ENCODE measurements around the gene NPR2. TPM values are rescaled to one million over a fixed set of nuclear protein-coding genes. Genes with fewer than 3 reads are reported as not detected.

Gene NPR2
- total RNA-seq, 1 experiment from 2014 or later: 18.8 TPM

GRCh38 chr9:35808433-35808832 is 17.0 kb downstream of the NPR2 start:
- TF ChIP-seq EZH2phosphoT487 (IDR thresholded peaks at IDR 0.05; ENCODE audit: borderline replicate concordance) (no peak), EZH2 (IDR thresholded peaks at IDR 0.05) (no peak), CTCF (IDR thresholded peaks at IDR 0.05 in 2 of 3, conservative IDR thresholded peaks at IDR 0.05 in 1 of 3; ENCODE audit: borderline replicate concordance in 1 of 3, insufficient read depth in 1 of 3, low read depth in 2 of 3, low read length in 2 of 3) (no peak), EGR1 (IDR thresholded peaks at IDR 0.05; ENCODE audit: low read depth) (no peak), SRF (IDR thresholded peaks at IDR 0.05; ENCODE audit: low read depth) (no peak)
- CTCF ChIA-PET: no interaction called here
- POLR2A ChIA-PET: interaction anchor here (1.1 kb wide), 1 partner anchor 10 kb away, joined by 4 read pairs; no protein-coding TSS in a partner anchor

GRCh38 chr9:35810122-35810521 is 18.7 kb downstream of the NPR2 start:
- no peaks in the 10 kb centered on the region for H3K9me3 ChIP-seq (ENCODE audit: control insufficient read depth in 1 of 2, insufficient read depth in 1 of 2, low read depth in 1 of 2, low read length in 2 of 2)
- H3K4me1 ChIP-seq (ENCODE audit: control insufficient read depth in 1 of 2, insufficient read depth in 2 of 2, low read length in 2 of 2): peaks cover 7 to 14% of the 10 kb centered on the region in 2 experiments; a peak in 3 of 4 replicates
- POLR2A ChIA-PET: no interaction called here
- H3K27ac ChIP-seq (ENCODE audit: low read depth, low read length): no peak overlapping the region
- H3K4me2 ChIP-seq (ENCODE audit: low read length): no peak overlapping the region
- no peak overlapping the region for H2AFZ ChIP-seq (ENCODE audit: low read depth, low read length, poor library complexity, severe bottlenecking)
- no peak overlapping the region for H3K4me3 ChIP-seq (replicated peaks in 1 of 2; ENCODE audit: low read depth in 1 of 2, low read length in 2 of 2)
- H3K79me2 ChIP-seq (ENCODE audit: insufficient read depth, low read length): no peaks in the 10 kb centered on the region
- no peaks in the 10 kb centered on the region for H3K27me3 ChIP-seq (ENCODE audit: insufficient read depth, low read length)
- no TSS peak for BruUV-seq (replicated peaks)
- no peaks in the 10 kb centered on the region for H4K20me1 ChIP-seq (ENCODE audit: insufficient read depth)
- intact Hi-C loops (cut with micrococcal nuclease): no loop called here
- ATAC-seq (no peak), DNase-seq (ENCODE audit: low read depth, low spot score) (no peak)
- CTCF ChIA-PET: no interaction called here
- no peaks in the 10 kb centered on the region for H3K9me2 ChIP-seq (ENCODE audit: insufficient read depth)
- H3K9ac ChIP-seq (ENCODE audit: low read length): no peak overlapping the region
- RAD21 ChIA-PET (ENCODE audit: low non-redundant PET in 1 of 2, low total read pairs in 2 of 2, uncharacterized antibody in 2 of 2, unreplicated experiment in 2 of 2): no interaction called here
- peaks cover 0 to 3% of the 10 kb centered on the region in 2 experiments; a peak in 2 of 4 replicates for H3K36me3 ChIP-seq (ENCODE audit: control insufficient read depth in 1 of 2, insufficient read depth in 2 of 2, low read length in 2 of 2)
- TF ChIP-seq ELF1 (IDR thresholded peaks at IDR 0.05; ENCODE audit: borderline replicate concordance, low read depth) (no peak), EZH2 (IDR thresholded peaks at IDR 0.05) (no peak), CBX3 (IDR thresholded peaks at IDR 0.05; ENCODE audit: low read depth) (no peak), CEBPB (IDR thresholded peaks at IDR 0.05; ENCODE audit: low read depth) (no peak), EGR1 (IDR thresholded peaks at IDR 0.05; ENCODE audit: low read depth) (no peak), ZBTB33 (IDR thresholded peaks at IDR 0.05; ENCODE audit: extremely low read depth, insufficient replicate concordance, low read length) (no peak), REST (IDR thresholded peaks at IDR 0.05; ENCODE audit: low read depth) (no peak)

More at GRCh38 chr9:35808433-35808832, 17.0 kb downstream of the NPR2 start:
- Histone ChIP-seq H3K4me2 (ENCODE audit: low read length) (no peak overlapping the region), H2AFZ (ENCODE audit: low read depth, low read length, poor library complexity, severe bottlenecking) (no peak overlapping the region), H3K9ac (ENCODE audit: low read length) (no peak overlapping the region), H3K9me3 (ENCODE audit: control insufficient read depth in 1 of 2, insufficient read depth in 1 of 2, low read depth in 1 of 2, low read length in 2 of 2) (no peaks in the 10 kb centered on the region), H3K4me3 (replicated peaks in 1 of 2; ENCODE audit: low read depth in 1 of 2, low read length in 2 of 2) (no peak overlapping the region), H3K79me2 (ENCODE audit: insufficient read depth, low read length) (no peaks in the 10 kb centered on the region), H3K27ac (ENCODE audit: low read depth, low read length) (no peak overlapping the region), H3K27me3 (ENCODE audit: insufficient read depth, low read length) (no peaks in the 10 kb centered on the region), H3K36me3 (ENCODE audit: control insufficient read depth in 1 of 2, insufficient read depth in 2 of 2, low read length in 2 of 2) (peaks cover 0 to 3% of the 10 kb centered on the region in 2 experiments; a peak in 2 of 4 replicates), H3K9me2 (ENCODE audit: insufficient read depth) (no peaks in the 10 kb centered on the region), H3K4me1 (ENCODE audit: control insufficient read depth in 1 of 2, insufficient read depth in 2 of 2, low read length in 2 of 2) (peaks cover 2 to 3% of the 10 kb centered on the region in 2 experiments; a peak in 3 of 4 replicates), H4K20me1 (ENCODE audit: insufficient read depth) (no peaks in the 10 kb centered on the region)
- ATAC-seq (no peak), DNase-seq (ENCODE audit: low read depth, low spot score) (no peak)
- RAD21 ChIA-PET (ENCODE audit: low non-redundant PET in 1 of 2, low total read pairs in 2 of 2, uncharacterized antibody in 2 of 2, unreplicated experiment in 2 of 2): no interaction called here
- intact Hi-C loops (cut with micrococcal nuclease): no loop called here
- no TSS peak for BruUV-seq (replicated peaks)
